Fibroblast of lung (primary cell): ENCODE results near the gene CHDH. TPM values are rescaled to one million over a fixed set of nuclear protein-coding genes. Genes with fewer than 3 reads are reported as not detected.

Experiments used
- DNase-seq, 2 donors: peaks; one replicate each; pipeline versions ENCODE4 v3.0.0 to v3.0.0-alpha.2; 2010; ENCODE audit warnings: low read depth in 2 of 2
- H2AFZ ChIP-seq: 2 replicates; pipeline ENCODE4 v1.5.1; 2012; ENCODE audit warnings: low read length, control low read depth, inconsistent platforms
- H3K27ac ChIP-seq: 2 replicates; pipeline ENCODE4 v1.5.1; 2011; ENCODE audit warnings: low read length, control low read depth; ENCODE audit not compliant: insufficient read depth
- H3K27me3 ChIP-seq: 2 replicates; pipeline ENCODE4 v1.5.1; 2011; ENCODE audit warnings: mild to moderate bottlenecking, low read length; ENCODE audit not compliant: control insufficient read depth, insufficient read depth
- H3K36me3 ChIP-seq: 2 replicates; pipeline ENCODE4 v1.5.1; 2011; ENCODE audit warnings: low read length; ENCODE audit not compliant: control insufficient read depth, insufficient read depth
- H3K4me1 ChIP-seq: 2 replicates; pipeline ENCODE4 v1.5.1; 2011; ENCODE audit warnings: low read length; ENCODE audit not compliant: control insufficient read depth, insufficient read depth; ENCODE audit errors: extremely low read depth
- H3K4me2 ChIP-seq: 2 replicates; pipeline ENCODE4 v1.5.1; 2011; ENCODE audit warnings: low read length, control low read depth; ENCODE audit not compliant: insufficient read depth; ENCODE audit errors: extremely low read depth
- H3K4me3 ChIP-seq, 4 experiments: fragments of 200-600 bp in 1 of 4; sonication (generic) in 1 of 4; replicated peaks in 1 of 4; 2 replicates each; pipeline ENCODE4 v1.5.1; 2011 to 2016; ENCODE audit warnings: low read length in 4 of 4, low read depth in 3 of 4, mild to moderate bottlenecking in 3 of 4, control low read depth in 2 of 4, inconsistent platforms in 1 of 4, mixed read lengths in 1 of 4; ENCODE audit not compliant: insufficient read depth in 1 of 4; ENCODE audit errors: control extremely low read depth in 1 of 4
- H3K79me2 ChIP-seq: 2 replicates; pipeline ENCODE4 v1.5.1; 2012; ENCODE audit warnings: mild to moderate bottlenecking, low read length, inconsistent platforms; ENCODE audit not compliant: control insufficient read depth, insufficient read depth
- H3K9ac ChIP-seq: 2 replicates; pipeline ENCODE4 v1.5.1; 2011; ENCODE audit warnings: mild to moderate bottlenecking, low read length, control low read depth; ENCODE audit not compliant: insufficient read depth
- H3K9me3 ChIP-seq: 2 replicates; pipeline ENCODE4 v1.5.1; 2012; ENCODE audit warnings: low read depth, low read length; ENCODE audit not compliant: control insufficient read depth, insufficient read depth
- H4K20me1 ChIP-seq: 2 replicates; pipeline ENCODE4 v1.5.1; 2011; ENCODE audit warnings: low read length; ENCODE audit not compliant: control insufficient read depth, insufficient read depth; ENCODE audit errors: extremely low read depth
- EZH2 ChIP-seq: IDR thresholded peaks from 2 replicates; pipeline ENCODE4 v1.5.1; 2012; ENCODE audit warnings: low read length, control low read depth, mild to moderate bottlenecking; ENCODE audit errors: missing control alignments
- polyA plus RNA-seq, 2 donors: library from polyadenylated mRNA; depleted of rRNA in 1 of 2; stranded (reverse) in 1 of 2; unstranded in 1 of 2; fragments of >200 nt; gene quantifications; 2 replicates each; pipeline ENCODE4 v1.2.1, GENCODE V29; 2011 to 2012; ENCODE audit warnings: missing spikeins in 1 of 2
- total RNA-seq: library from RNA; depleted of rRNA; stranded (reverse); fragments of >200 nt; gene quantifications from 2 replicates; pipeline ENCODE4 v1.2.1, GENCODE V29; 2014
- TF ChIP-seq, protein P1 (sequence below), 2 donors: IDR thresholded peaks in 1 of 2; conservative IDR thresholded peaks in 1 of 2; 1 replicate in 1 of 2; 2 replicates in 1 of 2; pipeline ENCODE4 v1.5.1; 2011 to 2012; ENCODE audit warnings: low read length in 2 of 2, control low read depth in 1 of 2, inconsistent platforms in 1 of 2, low read depth in 1 of 2, mild to moderate bottlenecking in 1 of 2

Gene CHDH
- total and polyA plus RNA-seq, 2 donors (not counting 1 experiment from before 2014, with no cell fraction given), result 0.23 to 0.83 TPM

DNA sequence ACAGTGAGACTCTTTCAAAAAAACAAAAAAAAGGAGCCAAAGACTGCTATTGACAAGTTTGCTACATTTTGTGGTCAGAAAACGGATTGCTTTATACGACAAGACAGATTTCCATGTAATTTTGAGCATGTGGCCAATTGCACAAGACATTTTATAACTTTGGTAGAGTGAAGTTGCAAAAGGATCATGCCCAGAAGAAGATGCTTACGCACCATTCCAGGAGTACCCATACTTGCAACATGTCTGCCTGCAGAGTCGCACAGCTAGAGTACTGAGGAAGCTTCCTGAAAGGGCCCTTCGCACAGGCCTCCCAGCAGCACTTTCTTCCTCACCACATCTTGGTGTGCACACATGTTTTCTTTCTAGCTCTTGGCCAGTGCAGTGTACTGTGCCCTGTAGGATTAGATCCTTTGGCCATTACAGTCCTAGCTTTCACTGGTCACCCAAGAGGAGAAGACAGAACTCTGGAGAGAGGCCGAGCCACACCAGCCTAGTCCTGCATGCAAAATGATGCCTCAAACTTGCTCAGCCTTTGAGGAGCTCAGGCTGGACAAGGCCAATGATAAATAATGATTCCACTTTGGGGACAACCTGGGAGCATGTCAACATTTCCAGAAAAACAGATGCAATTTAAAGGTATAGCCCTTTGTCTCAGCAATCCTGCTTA, 11.7 kb downstream of the CHDH start:
- H3K27me3 ChIP-seq, result no peaks in the 10 kb centered on the region
- no peak overlapping the region for H3K4me3 ChIP-seq
- H2AFZ ChIP-seq, result no peak overlapping the region
- H3K4me2 ChIP-seq, result no peak overlapping the region
- DNase-seq, result no peak
- H3K9me3 ChIP-seq, result no peaks in the 10 kb centered on the region
- H3K4me1 ChIP-seq, result no peaks in the 10 kb centered on the region
- H3K79me2 ChIP-seq, result no peaks in the 10 kb centered on the region
- no peaks in the 10 kb centered on the region for H4K20me1 ChIP-seq
- no peak for TF ChIP-seq EZH2
- TF ChIP-seq, protein P1, sequence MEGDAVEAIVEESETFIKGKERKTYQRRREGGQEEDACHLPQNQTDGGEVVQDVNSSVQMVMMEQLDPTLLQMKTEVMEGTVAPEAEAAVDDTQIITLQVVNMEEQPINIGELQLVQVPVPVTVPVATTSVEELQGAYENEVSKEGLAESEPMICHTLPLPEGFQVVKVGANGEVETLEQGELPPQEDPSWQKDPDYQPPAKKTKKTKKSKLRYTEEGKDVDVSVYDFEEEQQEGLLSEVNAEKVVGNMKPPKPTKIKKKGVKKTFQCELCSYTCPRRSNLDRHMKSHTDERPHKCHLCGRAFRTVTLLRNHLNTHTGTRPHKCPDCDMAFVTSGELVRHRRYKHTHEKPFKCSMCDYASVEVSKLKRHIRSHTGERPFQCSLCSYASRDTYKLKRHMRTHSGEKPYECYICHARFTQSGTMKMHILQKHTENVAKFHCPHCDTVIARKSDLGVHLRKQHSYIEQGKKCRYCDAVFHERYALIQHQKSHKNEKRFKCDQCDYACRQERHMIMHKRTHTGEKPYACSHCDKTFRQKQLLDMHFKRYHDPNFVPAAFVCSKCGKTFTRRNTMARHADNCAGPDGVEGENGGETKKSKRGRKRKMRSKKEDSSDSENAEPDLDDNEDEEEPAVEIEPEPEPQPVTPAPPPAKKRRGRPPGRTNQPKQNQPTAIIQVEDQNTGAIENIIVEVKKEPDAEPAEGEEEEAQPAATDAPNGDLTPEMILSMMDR (conservative IDR thresholded peaks at IDR 0.05 in 1 of 2, IDR thresholded peaks at IDR 0.05 in 1 of 2; ENCODE audit: low read depth in 1 of 2, low read length in 2 of 2), result no peak
- no peak overlapping the region for H3K27ac ChIP-seq
- no peak overlapping the region for H3K9ac ChIP-seq
- no peaks in the 10 kb centered on the region for H3K36me3 ChIP-seq

DNA sequence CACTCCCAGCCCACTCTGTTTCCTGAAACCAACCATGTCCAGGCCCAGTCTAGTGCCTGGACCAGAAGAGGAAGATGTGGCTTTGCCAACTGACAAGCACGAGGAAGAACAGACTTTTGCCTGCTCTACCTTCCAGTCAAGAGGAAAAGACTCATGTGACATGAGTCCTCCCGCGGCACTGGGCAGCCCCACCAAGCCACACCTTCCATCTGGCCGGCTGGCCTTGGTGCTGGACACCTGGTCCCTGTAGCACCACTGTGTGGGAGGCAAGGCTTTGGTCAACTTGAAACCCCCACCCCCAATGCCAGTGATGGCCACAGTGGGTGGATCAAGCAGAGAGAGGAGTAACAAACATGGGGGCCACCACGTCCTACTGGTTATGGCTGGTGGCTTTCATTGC, 12.5 kb downstream of the CHDH start:
- no peaks in the 10 kb centered on the region for H3K27me3 ChIP-seq
- H3K9ac ChIP-seq, result no peak overlapping the region
- H2AFZ ChIP-seq, result no peak overlapping the region
- H3K4me2 ChIP-seq, result no peak overlapping the region
- no peaks in the 10 kb centered on the region for H4K20me1 ChIP-seq
- DNase-seq, result no peak
- no peaks in the 10 kb centered on the region for H3K79me2 ChIP-seq
- no peaks in the 10 kb centered on the region for H3K9me3 ChIP-seq
- H3K4me1 ChIP-seq, result no peaks in the 10 kb centered on the region
- TF ChIP-seq, protein P1 (conservative IDR thresholded peaks at IDR 0.05 in 1 of 2, IDR thresholded peaks at IDR 0.05 in 1 of 2; ENCODE audit: low read depth in 1 of 2, low read length in 2 of 2), result no peak
- no peak for TF ChIP-seq EZH2
- H3K27ac ChIP-seq, result no peak overlapping the region
- H3K36me3 ChIP-seq, result no peaks in the 10 kb centered on the region
- no peak overlapping the region for H3K4me3 ChIP-seq

DNA sequence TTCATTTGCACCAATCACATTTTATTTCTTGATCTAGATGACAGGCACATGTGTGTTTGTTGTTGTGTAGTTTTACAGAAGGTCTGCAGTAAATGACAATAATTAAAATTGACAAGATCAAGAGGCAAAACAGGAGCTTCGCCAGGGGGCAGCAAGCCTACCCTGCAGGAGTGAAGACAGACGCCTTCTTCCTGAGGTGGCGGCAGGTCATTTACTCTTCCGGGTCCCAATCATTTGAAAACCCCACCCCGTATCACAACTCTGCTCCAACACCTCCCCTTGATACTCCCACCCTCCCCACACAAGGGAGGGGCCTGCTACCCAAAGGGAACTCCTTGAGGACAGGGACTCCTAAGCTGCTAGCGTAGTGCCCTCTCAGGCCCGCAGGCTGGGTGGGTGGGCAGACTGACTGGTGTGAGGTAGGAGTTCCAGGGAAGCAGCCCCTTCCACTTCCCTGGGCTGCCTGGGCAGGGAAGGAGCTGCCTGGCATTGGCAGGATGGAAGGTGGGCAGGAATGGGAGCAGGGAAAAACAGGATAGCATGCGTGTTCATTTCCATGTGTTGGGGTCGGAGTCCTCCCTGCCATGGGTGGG, 13.1 kb downstream of the CHDH start:
- no peak overlapping the region for H3K27ac ChIP-seq
- H2AFZ ChIP-seq, result no peak overlapping the region
- no peaks in the 10 kb centered on the region for H4K20me1 ChIP-seq
- no peak overlapping the region for H3K4me3 ChIP-seq
- H3K9ac ChIP-seq, result no peak overlapping the region
- DNase-seq, result no peak
- H3K4me2 ChIP-seq, result no peak overlapping the region
- H3K9me3 ChIP-seq, result no peaks in the 10 kb centered on the region
- H3K36me3 ChIP-seq, result no peaks in the 10 kb centered on the region
- H3K79me2 ChIP-seq, result no peaks in the 10 kb centered on the region
- no peak for TF ChIP-seq EZH2
- TF ChIP-seq, protein P1 (conservative IDR thresholded peaks at IDR 0.05 in 1 of 2, IDR thresholded peaks at IDR 0.05 in 1 of 2; ENCODE audit: low read depth in 1 of 2, low read length in 2 of 2), result no peak
- H3K4me1 ChIP-seq, result no peaks in the 10 kb centered on the region
- no peaks in the 10 kb centered on the region for H3K27me3 ChIP-seq
